Neuron (in vitro differentiated cells): ENCODE measurements around the gene STUB1.

Experiments
- H2AFZ ChIP-seq: one replicate; pipeline ENCODE4 v1.6.1; 2013; ENCODE audit warnings: low read depth, mild to moderate bottlenecking, inconsistent platforms, low read length, moderate library complexity
- H3K27me3 ChIP-seq: one replicate; pipeline ENCODE4 v1.6.1; 2013; ENCODE audit warnings: low read length; ENCODE audit not compliant: insufficient read depth
- H3K36me3 ChIP-seq: one replicate; pipeline ENCODE4 v1.6.1; 2013; ENCODE audit warnings: low read length; ENCODE audit not compliant: insufficient read depth
- H3K4me1 ChIP-seq: one replicate; pipeline ENCODE4 v1.6.1; 2013; ENCODE audit warnings: low read length; ENCODE audit not compliant: insufficient read depth
- H3K4me3 ChIP-seq: 2 replicates; pipeline ENCODE4 v1.5.1; 2013; ENCODE audit warnings: mild to moderate bottlenecking, low read length, moderate library complexity
- H3K9me3 ChIP-seq: one replicate; pipeline ENCODE4 v1.6.1; 2013; ENCODE audit warnings: low read length

STUB1 gene

GRCh38 chr16:722835-723633 is 42.8 kb downstream of the STUB1 start:
- no peaks in the 10 kb centered on the region for H3K27me3 ChIP-seq
- peaks cover 5% of the 10 kb centered on the region for H3K36me3 ChIP-seq
- H3K4me3 ChIP-seq, result no peak overlapping the region
- H3K9me3 ChIP-seq, result no peaks in the 10 kb centered on the region
- peaks cover 39% of the 10 kb centered on the region for H3K4me1 ChIP-seq
- no peak overlapping the region for H2AFZ ChIP-seq

DNA sequence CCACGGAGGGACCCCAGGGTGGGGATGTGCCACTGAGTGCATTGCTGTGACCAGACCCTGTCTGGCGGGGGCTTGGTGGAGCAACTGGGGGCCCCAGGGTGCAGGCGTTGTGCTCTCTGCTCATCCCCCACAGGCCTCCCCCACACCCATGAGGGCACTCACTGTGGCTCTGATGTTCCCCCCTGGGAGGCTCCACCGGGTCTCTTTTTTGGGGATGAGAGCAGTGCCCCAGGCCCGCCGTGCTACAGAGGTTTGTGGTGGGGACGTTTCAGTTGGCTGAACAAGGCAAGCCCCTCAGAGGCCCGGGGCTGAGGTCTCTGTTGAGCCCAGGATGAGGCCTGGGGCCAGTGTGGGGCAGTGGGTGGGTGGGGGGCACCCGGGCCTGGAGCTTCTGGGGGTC is 43.5 kb downstream of the STUB1 start:
- Histone ChIP-seq H3K4me1 (peaks cover 36% of the 10 kb centered on the region), H3K36me3 (peaks cover 2% of the 10 kb centered on the region), H3K9me3 (no peaks in the 10 kb centered on the region), H3K27me3 (no peaks in the 10 kb centered on the region), H3K4me3 (no peak overlapping the region), H2AFZ (no peak overlapping the region)

DNA sequence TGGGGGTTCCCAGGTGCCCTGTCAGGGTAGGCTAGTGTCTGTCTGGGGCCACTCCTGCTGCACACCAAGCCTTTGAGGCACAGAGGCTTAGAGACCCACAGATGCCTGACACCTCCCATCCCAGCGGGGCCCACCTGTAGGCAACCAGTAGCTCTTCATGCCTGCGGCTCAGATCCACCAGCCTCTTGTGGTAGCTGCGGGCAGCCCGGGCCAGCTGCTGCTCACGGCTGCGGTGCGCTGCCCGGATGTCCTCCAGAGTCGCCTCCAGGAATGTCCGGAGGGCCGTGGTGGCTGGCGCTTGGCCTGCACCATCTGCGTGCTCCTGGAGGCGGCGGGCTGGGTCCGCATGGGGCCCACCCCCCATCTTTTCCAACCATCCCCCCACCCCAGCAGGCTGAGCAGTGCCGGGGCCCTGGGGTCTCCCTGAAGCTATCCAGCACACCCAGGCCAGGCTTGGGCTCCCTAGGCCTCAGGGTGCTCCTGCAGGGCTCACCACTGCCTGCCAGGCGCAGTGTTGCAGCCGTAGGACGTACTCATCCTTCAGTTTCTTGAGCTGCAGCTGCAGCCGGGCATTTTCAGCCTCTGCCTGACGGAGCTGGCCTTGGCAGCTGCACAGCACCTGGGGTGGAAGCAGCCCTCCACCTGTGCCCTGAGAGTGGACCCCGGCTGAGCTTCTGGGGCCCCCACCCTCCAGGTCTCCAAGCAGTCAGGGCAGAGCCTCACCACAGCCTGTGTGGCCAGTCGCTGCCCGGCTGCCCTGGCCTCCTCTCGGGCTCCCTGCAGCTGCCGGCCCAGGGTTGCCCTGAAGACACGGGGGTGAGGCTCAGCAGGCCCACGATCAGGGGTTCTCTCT is 44.2 kb downstream of the STUB1 start:
- peaks cover 29% of the 10 kb centered on the region for H3K4me1 ChIP-seq
- H3K9me3 ChIP-seq, result no peaks in the 10 kb centered on the region
- no peaks in the 10 kb centered on the region for H3K27me3 ChIP-seq
- H3K36me3 ChIP-seq, result no peaks in the 10 kb centered on the region
- H3K4me3 ChIP-seq, result no peak overlapping the region
- H2AFZ ChIP-seq, result no peak overlapping the region

GRCh38 chr16:725041-725376 is 44.8 kb downstream of the STUB1 start:
- Histone ChIP-seq H3K9me3 (no peaks in the 10 kb centered on the region), H2AFZ (no peak overlapping the region), H3K4me1 (peaks cover 23% of the 10 kb centered on the region), H3K27me3 (no peaks in the 10 kb centered on the region), H3K4me3 (no peak overlapping the region), H3K36me3 (no peaks in the 10 kb centered on the region)

DNA sequence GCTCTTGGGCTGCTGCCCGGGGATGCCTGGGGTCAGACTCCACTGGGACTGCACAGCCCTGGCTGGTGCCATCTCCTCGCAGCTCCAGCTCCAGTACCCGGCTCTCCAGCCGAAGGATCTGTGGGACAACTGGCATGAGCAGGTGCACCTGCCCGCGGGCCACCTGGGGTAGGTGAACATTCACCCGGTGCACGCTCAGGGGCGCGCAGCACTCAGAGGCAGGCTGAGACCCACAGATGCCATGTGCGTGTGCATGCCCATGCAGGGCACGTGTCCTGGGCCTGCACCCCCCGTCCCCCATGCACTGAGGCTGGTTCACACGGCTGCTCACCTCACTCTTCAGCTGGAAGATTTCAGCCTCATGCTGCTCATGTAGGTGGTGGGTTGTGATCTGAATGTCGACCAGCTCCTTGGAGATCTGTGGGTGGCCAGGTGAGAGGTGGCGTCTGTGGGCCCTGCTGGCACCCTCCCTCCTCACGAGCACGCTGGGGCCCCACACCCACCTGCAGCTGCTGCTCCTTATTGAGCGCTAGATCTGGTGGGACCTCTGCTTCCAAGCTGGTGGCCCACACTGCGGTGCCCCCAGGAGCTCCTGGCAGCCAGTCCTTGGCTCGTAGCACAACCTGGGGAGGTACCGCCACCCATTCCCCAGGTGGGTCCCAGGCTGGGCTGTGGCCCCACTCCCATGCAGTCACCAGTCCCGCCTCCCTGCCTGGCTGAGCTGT is 45.4 kb downstream of the STUB1 start:
- Histone ChIP-seq H3K4me3 (no peak overlapping the region), H3K9me3 (no peaks in the 10 kb centered on the region), H3K4me1 (peaks cover 20% of the 10 kb centered on the region)

DNA sequence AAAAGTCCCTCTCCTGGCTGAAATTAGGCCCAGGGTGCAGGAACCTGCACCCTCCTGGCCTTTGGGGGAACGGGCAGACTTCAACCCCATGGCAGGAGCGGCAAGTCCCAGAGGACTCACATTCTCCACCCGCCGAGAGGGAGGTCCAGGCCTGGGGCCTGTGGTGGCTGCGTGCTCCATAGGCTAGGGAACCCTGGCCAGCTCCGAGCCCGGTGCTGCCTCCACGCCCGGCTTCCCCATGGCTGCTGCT is 45.9 kb downstream of the STUB1 start:
- Histone ChIP-seq H3K9me3 (no peaks in the 10 kb centered on the region), H3K27me3 (no peaks in the 10 kb centered on the region), H2AFZ (no peak overlapping the region), H3K36me3 (peaks cover 2% of the 10 kb centered on the region), H3K4me1 (peaks cover 20% of the 10 kb centered on the region), H3K4me3 (no peak overlapping the region)

More for the DNA sequence above, 45.4 kb downstream of the STUB1 start:
- Histone ChIP-seq H3K27me3 (no peaks in the 10 kb centered on the region), H3K36me3 (peaks cover under 1% of the 10 kb centered on the region), H2AFZ (no peak overlapping the region)

- Histone ChIP-seq H3K4me1 (peaks cover 17% of the 10 kb centered on the region), H3K36me3 (peaks cover 2% of the 10 kb centered on the region), H3K9me3 (no peaks in the 10 kb centered on the region), H3K27me3 (no peaks in the 10 kb centered on the region), H3K4me3 (peak within 1 kb of the TSS; percentile 41), H2AFZ (no peak within 1 kb of the TSS)
These were observed 46.5 kb downstream of the STUB1 start, which contains the start of the genes CCDC78 and HAGHL for GRCh38 chr16:726438-727290. Gene CCDC78, minus strand, starts transcription at chr16:726443. Its CDS starts 76 bp downstream, at chr16:726367. Gene HAGHL, plus strand, starts transcription at chr16:727106. Its CDS starts 404 bp downstream, at chr16:727510.

GRCh38 chr16:727291-727977 is 47.2 kb downstream of the STUB1 start:
- H2AFZ ChIP-seq, result no peak overlapping the region
- H3K4me1 ChIP-seq, result peaks cover 11% of the 10 kb centered on the region
- no peaks in the 10 kb centered on the region for H3K9me3 ChIP-seq
- H3K27me3 ChIP-seq, result no peaks in the 10 kb centered on the region
- H3K4me3 ChIP-seq, result peak overlapping the region; percentile 41
- peaks cover 2% of the 10 kb centered on the region for H3K36me3 ChIP-seq

GRCh38 chr16:728131-728889 is 48.1 kb downstream of the STUB1 start:
- Histone ChIP-seq H3K4me1 (peaks cover 11% of the 10 kb centered on the region), H3K9me3 (no peaks in the 10 kb centered on the region), H3K4me3 (peak overlapping the region; percentile 41), H3K27me3 (no peaks in the 10 kb centered on the region), H2AFZ (no peak overlapping the region), H3K36me3 (peaks cover 8% of the 10 kb centered on the region)

- Histone ChIP-seq H3K4me1 (peaks cover 11% of the 10 kb centered on the region), H3K27me3 (no peaks in the 10 kb centered on the region), H3K9me3 (no peaks in the 10 kb centered on the region), H2AFZ (no peak overlapping the region), H3K4me3 (no peak overlapping the region), H3K36me3 (peaks cover 16% of the 10 kb centered on the region)
These were observed 48.9 kb downstream of the STUB1 start for GRCh38 chr16:728890-729744.
